ENCODE measurements around the gene TENT4B.

Gene TENT4B

GRCh38 chr16:50136399-50136798 is 16.7 kb upstream of the TENT4B start:
- H3K9me3 ChIP-seq (ENCODE audit: insufficient read depth, low read depth, low read length), result no peaks in the 10 kb centered on the region
- H3K9ac ChIP-seq (ENCODE audit: low read depth, low read length), result no peak overlapping the region
- H3K27me3 ChIP-seq (ENCODE audit: insufficient read depth, low read length), result no peaks in the 10 kb centered on the region
- H3K4me1 ChIP-seq (ENCODE audit: insufficient read depth, low read length), result no peaks in the 10 kb centered on the region
- no peak overlapping the region for H3K27ac ChIP-seq (ENCODE audit: low read length)
- no peak overlapping the region for H3K4me3 ChIP-seq (ENCODE audit: low read length)
- H3K36me3 ChIP-seq (ENCODE audit: insufficient read depth, low read depth, low read length), result no peaks in the 10 kb centered on the region

GRCh38 chr16:50137268-50137667 is 15.8 kb upstream of the TENT4B start:
- no peak overlapping the region for H3K27ac ChIP-seq (ENCODE audit: low read length)
- H3K36me3 ChIP-seq (ENCODE audit: insufficient read depth, low read depth, low read length), result no peaks in the 10 kb centered on the region
- H3K4me1 ChIP-seq (ENCODE audit: insufficient read depth, low read length), result no peaks in the 10 kb centered on the region
- no peaks in the 10 kb centered on the region for H3K9me3 ChIP-seq (ENCODE audit: insufficient read depth, low read depth, low read length)
- no peak overlapping the region for H3K9ac ChIP-seq (ENCODE audit: low read depth, low read length)
- H3K4me3 ChIP-seq (ENCODE audit: low read length), result no peak overlapping the region
- no peaks in the 10 kb centered on the region for H3K27me3 ChIP-seq (ENCODE audit: insufficient read depth, low read length)

GRCh38 chr16:50139580-50139979 is 13.5 kb upstream of the TENT4B start:
- H3K36me3 ChIP-seq (ENCODE audit: insufficient read depth, low read depth, low read length), result no peaks in the 10 kb centered on the region
- no peak overlapping the region for H3K4me3 ChIP-seq (ENCODE audit: low read length)
- H3K4me1 ChIP-seq (ENCODE audit: insufficient read depth, low read length), result no peaks in the 10 kb centered on the region
- H3K27ac ChIP-seq (ENCODE audit: low read length), result no peak overlapping the region
- no peaks in the 10 kb centered on the region for H3K9me3 ChIP-seq (ENCODE audit: insufficient read depth, low read depth, low read length)
- H3K27me3 ChIP-seq (ENCODE audit: insufficient read depth, low read length), result no peaks in the 10 kb centered on the region
- H3K9ac ChIP-seq (ENCODE audit: low read depth, low read length), result no peak overlapping the region

- Histone ChIP-seq H3K36me3 (ENCODE audit: insufficient read depth, low read depth, low read length) (no peaks in the 10 kb centered on the region), H3K9me3 (ENCODE audit: insufficient read depth, low read depth, low read length) (no peaks in the 10 kb centered on the region), H3K4me3 (ENCODE audit: low read length) (no peak overlapping the region), H3K27ac (ENCODE audit: low read length) (no peak overlapping the region), H3K9ac (ENCODE audit: low read depth, low read length) (no peak overlapping the region), H3K4me1 (ENCODE audit: insufficient read depth, low read length) (no peaks in the 10 kb centered on the region), H3K27me3 (ENCODE audit: insufficient read depth, low read length) (no peaks in the 10 kb centered on the region)
Observed at GRCh38 chr16:50144211-50144610, 8.9 kb upstream of the TENT4B start.

- H3K36me3 ChIP-seq (ENCODE audit: insufficient read depth, low read depth, low read length), result no peaks in the 10 kb centered on the region
- H3K4me3 ChIP-seq (ENCODE audit: low read length), result no peak overlapping the region
- H3K4me1 ChIP-seq (ENCODE audit: insufficient read depth, low read length), result no peaks in the 10 kb centered on the region
- no peaks in the 10 kb centered on the region for H3K9me3 ChIP-seq (ENCODE audit: insufficient read depth, low read depth, low read length)
- no peak overlapping the region for H3K9ac ChIP-seq (ENCODE audit: low read depth, low read length)
- H3K27me3 ChIP-seq (ENCODE audit: insufficient read depth, low read length), result no peaks in the 10 kb centered on the region; the same call in 1 of the 2 replicates
- no peak overlapping the region for H3K27ac ChIP-seq (ENCODE audit: low read length)
Observed at GRCh38 chr16:50146479-50147435, 6.3 kb upstream of the TENT4B start.

- Histone ChIP-seq H3K27ac (ENCODE audit: low read length) (no peak overlapping the region), H3K9me3 (ENCODE audit: insufficient read depth, low read depth, low read length) (no peaks in the 10 kb centered on the region), H3K27me3 (ENCODE audit: insufficient read depth, low read length) (no peaks in the 10 kb centered on the region; the same call in 1 of the 2 replicates), H3K4me1 (ENCODE audit: insufficient read depth, low read length) (peaks cover 11% of the 10 kb centered on the region), H3K9ac (ENCODE audit: low read depth, low read length) (no peak overlapping the region), H3K4me3 (ENCODE audit: low read length) (no peak overlapping the region), H3K36me3 (ENCODE audit: insufficient read depth, low read depth, low read length) (no peaks in the 10 kb centered on the region)
Observed at GRCh38 chr16:50151322-50151721, 1.8 kb upstream of the TENT4B start.

- Histone ChIP-seq H3K36me3 (ENCODE audit: insufficient read depth, low read depth, low read length) (no peaks in the 10 kb centered on the region), H3K9me3 (ENCODE audit: insufficient read depth, low read depth, low read length) (no peaks in the 10 kb centered on the region), H3K4me3 (ENCODE audit: low read length) (peak overlapping the region; percentile 86), H3K4me1 (ENCODE audit: insufficient read depth, low read length) (peaks cover 11% of the 10 kb centered on the region), H3K27ac (ENCODE audit: low read length) (no peak overlapping the region), H3K27me3 (ENCODE audit: insufficient read depth, low read length) (no peaks in the 10 kb centered on the region; the same call in 1 of the 2 replicates), H3K9ac (ENCODE audit: low read depth, low read length) (peak overlapping the region; percentile 79; the same call in 1 of the 2 replicates)
Observed at GRCh38 chr16:50151756-50152155, 1.4 kb upstream of the TENT4B start.

- peak overlapping the region; percentile 86 for H3K4me3 ChIP-seq (ENCODE audit: low read length)
- peak overlapping the region; percentile 82 for H3K27ac ChIP-seq (ENCODE audit: low read length)
Observed at GRCh38 chr16:50152351-50152806, 727 bp upstream of the TENT4B start.

GRCh38 chr16:50153596-50154419 is 702 bp downstream of the TENT4B start:
- H3K9me3 ChIP-seq (ENCODE audit: insufficient read depth, low read depth, low read length), result no peaks in the 10 kb centered on the region
- peak overlapping the region; percentile 78 for H3K4me3 ChIP-seq (ENCODE audit: low read length)
- no peaks in the 10 kb centered on the region for H3K36me3 ChIP-seq (ENCODE audit: insufficient read depth, low read depth, low read length)
- H3K27ac ChIP-seq (ENCODE audit: low read length), result no peak overlapping the region
- H3K9ac ChIP-seq (ENCODE audit: low read depth, low read length), result peak overlapping the region; percentile 70; the same call in 1 of the 2 replicates
- no peaks in the 10 kb centered on the region; the same call in 1 of the 2 replicates for H3K27me3 ChIP-seq (ENCODE audit: insufficient read depth, low read length)
- peaks cover 11% of the 10 kb centered on the region for H3K4me1 ChIP-seq (ENCODE audit: insufficient read depth, low read length)

More at GRCh38 chr16:50152351-50152806, 727 bp upstream of the TENT4B start:
- peak overlapping the region; percentile 79; the same call in 1 of the 2 replicates for H3K9ac ChIP-seq (ENCODE audit: low read depth, low read length)
- H3K36me3 ChIP-seq (ENCODE audit: insufficient read depth, low read depth, low read length), result no peaks in the 10 kb centered on the region
- H3K27me3 ChIP-seq (ENCODE audit: insufficient read depth, low read length), result no peaks in the 10 kb centered on the region; the same call in 1 of the 2 replicates
- peaks cover 11% of the 10 kb centered on the region for H3K4me1 ChIP-seq (ENCODE audit: insufficient read depth, low read length)
- H3K9me3 ChIP-seq (ENCODE audit: insufficient read depth, low read depth, low read length), result no peaks in the 10 kb centered on the region

- peaks cover 11% of the 10 kb centered on the region for H3K4me1 ChIP-seq (ENCODE audit: insufficient read depth, low read length)
- no peaks in the 10 kb centered on the region; the same call in 1 of the 2 replicates for H3K27me3 ChIP-seq (ENCODE audit: insufficient read depth, low read length)
- H3K9ac ChIP-seq (ENCODE audit: low read depth, low read length), result peak overlapping the region; percentile 70; the same call in 1 of the 2 replicates
- peak overlapping the region; percentile 78 for H3K4me3 ChIP-seq (ENCODE audit: low read length)
- no peak overlapping the region for H3K27ac ChIP-seq (ENCODE audit: low read length)
- no peaks in the 10 kb centered on the region for H3K9me3 ChIP-seq (ENCODE audit: insufficient read depth, low read depth, low read length)
- H3K36me3 ChIP-seq (ENCODE audit: insufficient read depth, low read depth, low read length), result no peaks in the 10 kb centered on the region
Observed at GRCh38 chr16:50154420-50154950, 1.4 kb downstream of the TENT4B start.

- H3K27me3 ChIP-seq (ENCODE audit: insufficient read depth, low read length), result no peaks in the 10 kb centered on the region; the same call in 1 of the 2 replicates
- peak overlapping the region; percentile 78 for H3K4me3 ChIP-seq (ENCODE audit: low read length)
- H3K9me3 ChIP-seq (ENCODE audit: insufficient read depth, low read depth, low read length), result no peaks in the 10 kb centered on the region
- H3K27ac ChIP-seq (ENCODE audit: low read length), result no peak overlapping the region
- H3K36me3 ChIP-seq (ENCODE audit: insufficient read depth, low read depth, low read length), result no peaks in the 10 kb centered on the region
- H3K9ac ChIP-seq (ENCODE audit: low read depth, low read length), result no peak overlapping the region
- peaks cover 11% of the 10 kb centered on the region for H3K4me1 ChIP-seq (ENCODE audit: insufficient read depth, low read length)
Observed at GRCh38 chr16:50155925-50156324, 2.8 kb downstream of the TENT4B start.

All from iPS-20b (cell line).